SK-MEL-5 (cell line): ENCODE results near the gene LINS1. TPM values are rescaled to one million over a fixed set of nuclear protein-coding genes. Genes with fewer than 3 reads are reported as not detected.

Experiments used
- DNase-seq: peaks from one replicate; pipeline ENCODE4 v3.0.0-alpha.2; 2016; ENCODE audit warnings: low read depth, low spot score
- in situ Hi-C: cut with HindIII; loops from 2 replicates; pipeline ENCODE4 v1.10.0; 2016; ENCODE audit warnings: low sequenced_read_pairs, high pct_unique_total_duplicates, low pct_unique_long_range_greater_than_20kb
- total RNA-seq: library from RNA; depleted of rRNA; stranded (reverse); fragments of >200 nt; shearing (Covaris generic); gene quantifications from 2 replicates; pipeline ENCODE4 v1.2.3, GENCODE V29; 2014

The LINS1 gene
- total RNA-seq, 1 experiment from 2014 or later: 36.9 TPM

DNA sequence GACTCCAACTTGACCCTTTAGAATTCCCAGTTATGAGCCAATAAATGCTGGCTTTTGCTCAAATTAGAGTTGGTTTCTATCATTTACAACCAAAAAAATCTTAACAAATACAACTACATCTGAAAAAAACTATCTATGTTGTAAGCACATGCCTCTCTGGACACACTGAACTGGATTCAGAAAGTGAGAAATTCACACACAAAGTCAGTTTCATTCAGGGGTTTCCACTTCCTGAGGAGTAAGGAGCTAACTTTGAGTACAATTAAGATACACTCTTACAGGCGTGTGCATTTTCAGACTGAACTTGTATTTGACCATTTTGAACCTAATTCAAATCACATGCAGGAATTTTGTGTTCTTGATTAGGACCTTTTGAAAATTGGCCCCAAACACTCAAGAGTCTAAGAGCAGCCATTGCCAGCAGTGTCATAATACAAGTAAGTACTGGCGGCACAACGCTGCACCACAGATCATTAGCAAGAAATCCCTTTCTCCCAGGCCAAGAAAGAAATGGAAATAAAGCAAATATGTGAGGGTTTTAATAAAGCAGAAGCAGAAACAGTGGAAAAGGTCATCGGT is 31.2 kb downstream of the LINS1 start:
- no peak for DNase-seq
- in situ Hi-C loops: no loop called here

DNA sequence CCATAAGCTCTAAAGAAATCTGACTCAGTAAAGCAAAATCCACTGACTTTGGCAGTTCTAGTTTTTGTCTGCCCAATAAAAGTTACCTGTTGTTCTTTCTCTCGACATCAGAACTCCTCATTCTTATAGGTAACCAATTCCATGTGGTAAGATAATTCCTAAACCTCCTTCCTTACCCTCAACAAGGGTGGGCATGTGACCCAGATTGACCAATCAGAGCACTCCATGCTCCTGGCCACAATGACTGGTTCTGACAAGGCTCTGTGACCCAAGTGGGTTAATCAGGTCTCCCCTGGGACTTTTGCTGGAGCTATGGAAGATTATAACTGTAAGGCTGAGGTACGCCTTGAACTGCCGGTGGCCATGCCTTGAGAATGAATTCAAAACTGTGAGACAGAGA is 31.7 kb downstream of the LINS1 start:
- in situ Hi-C loops: no loop called here

DNA sequence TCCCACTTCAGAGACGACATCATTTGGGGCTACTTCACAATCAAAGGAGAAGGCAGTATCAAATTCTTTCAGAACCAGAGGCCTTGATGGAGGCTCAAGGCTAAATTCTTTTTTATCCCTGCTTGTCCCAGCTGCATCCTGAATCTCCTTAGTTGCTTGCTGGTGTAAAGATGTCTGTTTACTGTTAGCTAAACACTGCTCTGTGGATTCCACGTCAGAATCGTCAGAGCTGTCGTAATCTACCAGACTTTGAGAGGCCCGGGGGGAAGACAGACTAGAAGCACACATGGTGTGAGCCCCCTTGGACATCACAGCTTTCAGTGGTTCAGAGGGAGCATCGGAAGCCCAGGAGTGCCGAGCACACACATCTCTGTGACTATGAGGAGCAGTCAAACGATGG is 32.6 kb downstream of the LINS1 start:
- in situ Hi-C loops: no loop called here
- no peak for DNase-seq

More for the DNA sequence above, 31.7 kb downstream of the LINS1 start:
- peak; percentile 8 for DNase-seq

GRCh38 chr15:100566850-100567628 is 34.9 kb downstream of the LINS1 start:
- in situ Hi-C loops: no loop called here
- DNase-seq: no peak

DNA sequence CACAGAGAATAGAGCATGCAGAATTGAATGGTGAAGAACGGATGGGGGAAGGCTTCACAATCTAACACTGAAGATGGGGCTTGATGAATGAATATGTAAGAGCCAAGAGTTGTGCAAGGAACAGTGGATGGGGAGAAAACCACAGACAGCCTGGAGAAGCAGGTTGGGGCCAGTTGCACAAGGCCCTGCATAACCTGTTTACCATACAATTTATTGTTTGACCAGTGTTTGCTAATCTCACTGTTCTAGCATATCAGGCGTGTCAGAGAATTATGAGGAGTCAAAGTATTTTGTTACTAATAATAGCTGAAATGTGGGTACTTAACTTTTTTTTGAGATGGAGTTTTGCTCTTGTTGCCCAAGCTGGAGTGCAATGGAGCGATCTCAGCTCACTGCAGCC is 36.4 kb downstream of the LINS1 start:
- in situ Hi-C loops: no loop called here

GRCh38 chr15:100560323-100560722 is 41.7 kb downstream of the LINS1 start:
- DNase-seq: no peak
- in situ Hi-C loops: no loop called here

More for the DNA sequence above, 36.4 kb downstream of the LINS1 start:
- DNase-seq: no peak

DNA sequence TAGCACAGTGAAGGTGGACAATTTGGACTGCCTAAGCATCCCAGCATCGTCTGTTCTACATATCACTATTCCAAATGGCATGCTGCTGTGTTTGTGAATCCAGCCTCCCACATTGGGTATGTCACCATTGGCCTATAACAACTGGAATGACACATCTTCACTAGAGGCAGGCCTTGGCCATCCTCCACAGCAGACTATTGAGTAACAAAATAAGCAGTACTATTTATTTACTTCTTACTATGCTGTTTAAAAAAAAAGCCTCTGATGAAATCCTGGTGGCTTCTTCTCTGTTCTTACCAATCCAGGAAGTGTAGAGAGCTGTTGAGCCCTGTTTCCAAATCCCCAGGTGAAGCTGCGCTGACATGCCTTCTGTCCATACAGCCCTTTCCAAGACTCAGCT is 42.7 kb downstream of the LINS1 start:
- DNase-seq: no peak
- in situ Hi-C loops: no loop called here

DNA sequence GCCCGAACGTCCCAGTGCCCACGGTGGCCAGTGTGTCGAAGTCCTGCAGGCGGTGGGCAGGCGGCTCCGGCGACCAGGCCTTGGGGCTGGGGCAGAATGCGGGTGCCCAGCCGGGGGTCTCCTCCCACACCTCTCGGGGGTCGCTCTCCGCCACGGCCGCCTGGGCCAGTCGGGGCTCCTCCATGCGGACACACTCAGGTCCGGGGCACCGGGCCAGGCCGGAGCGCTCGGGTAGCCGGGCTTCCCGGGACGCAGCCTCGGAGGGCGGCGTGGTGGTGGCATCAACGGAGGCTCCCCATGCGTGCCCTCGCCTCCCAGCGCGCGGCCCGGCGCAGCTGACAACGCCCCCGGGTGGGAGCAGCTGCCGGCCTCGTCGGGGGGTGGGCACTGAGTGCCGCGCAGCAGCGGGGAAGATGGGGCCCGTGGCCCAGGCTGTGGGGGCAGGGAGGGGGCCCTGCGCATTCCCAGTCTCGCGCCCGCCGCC is 43.2 kb downstream of the LINS1 start:
- no peak for DNase-seq
- in situ Hi-C loops: no loop called here

- no peak for DNase-seq
Observed at GRCh38 chr15:100553468-100553867, 48.5 kb downstream of the LINS1 start.

DNA sequence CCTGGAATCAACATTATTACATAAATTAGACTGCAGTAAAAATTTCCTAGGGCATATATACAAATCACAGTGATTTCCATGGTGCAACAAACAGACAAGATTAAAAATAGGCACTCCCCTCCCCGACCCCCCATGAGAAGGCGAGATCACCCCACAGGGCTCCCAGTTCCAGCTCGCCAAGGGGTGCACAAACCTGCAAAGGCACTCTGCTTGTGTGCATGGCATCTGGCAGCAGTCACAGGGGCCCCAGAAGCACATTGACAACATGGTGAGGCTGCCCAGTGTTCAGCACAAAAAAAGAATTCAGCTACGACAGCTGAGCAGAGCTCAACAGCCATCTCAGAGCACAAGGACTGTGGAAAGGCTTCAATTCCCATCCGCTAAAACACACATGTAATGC is 54.0 kb downstream of the LINS1 start:
- in situ Hi-C loops: no loop called here
- DNase-seq: no peak

More at GRCh38 chr15:100553468-100553867, 48.5 kb downstream of the LINS1 start:
- in situ Hi-C loops: no loop called here

DNA sequence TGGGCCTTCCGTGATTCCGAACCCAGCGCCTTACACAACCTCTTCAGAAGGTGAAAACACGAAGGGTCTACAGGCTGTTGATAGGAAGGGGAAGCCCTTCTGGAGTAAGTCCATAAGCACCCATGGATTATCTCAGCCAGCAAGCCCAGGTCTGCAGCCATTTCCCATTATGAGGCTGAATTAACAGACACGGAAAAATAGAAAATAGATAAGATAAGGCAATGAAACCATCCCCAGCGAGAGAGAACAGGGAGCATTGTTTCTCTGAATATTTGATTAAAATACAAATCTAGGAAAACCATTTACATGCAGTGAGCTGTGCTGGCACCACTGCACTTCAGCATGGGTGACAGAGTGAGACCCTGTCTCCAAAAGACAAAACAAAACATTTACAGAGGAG is 57.0 kb downstream of the LINS1 start:
- DNase-seq: no peak
- in situ Hi-C loops: no loop called here

DNA sequence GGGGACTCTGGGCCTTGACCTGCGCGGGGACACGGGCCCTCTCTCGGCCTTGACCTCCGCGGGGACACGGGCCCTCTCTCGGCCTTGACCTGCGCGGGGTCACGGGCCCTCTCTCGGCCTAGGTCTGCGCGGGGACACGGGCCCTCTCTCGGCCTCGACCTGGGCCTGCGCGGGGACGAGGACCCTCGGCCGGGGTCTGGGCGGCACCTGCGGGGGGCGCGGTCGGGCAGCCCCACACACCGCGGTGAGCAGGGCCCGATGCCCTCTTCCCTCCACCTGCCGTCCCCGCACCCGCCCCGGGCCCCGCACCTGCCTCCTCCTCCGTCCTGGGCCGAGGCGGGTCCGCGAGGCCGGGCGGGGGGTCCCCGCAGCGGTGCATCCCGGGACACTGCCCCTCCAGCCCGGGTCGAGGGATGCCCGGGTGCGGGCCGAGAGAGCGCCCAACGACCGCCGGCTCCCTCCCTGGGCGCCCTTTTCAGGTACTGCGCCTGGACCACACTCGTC is 57.6 kb downstream of the LINS1 start:
- no peak for DNase-seq
- in situ Hi-C loops: no loop called here

- in situ Hi-C loops: no loop called here
- DNase-seq: no peak
Observed at GRCh38 chr15:100542290-100542689, 59.7 kb downstream of the LINS1 start.

GRCh38 chr15:100537331-100537730 is 64.7 kb downstream of the LINS1 start:
- no peak for DNase-seq
- in situ Hi-C loops: no loop called here

DNA sequence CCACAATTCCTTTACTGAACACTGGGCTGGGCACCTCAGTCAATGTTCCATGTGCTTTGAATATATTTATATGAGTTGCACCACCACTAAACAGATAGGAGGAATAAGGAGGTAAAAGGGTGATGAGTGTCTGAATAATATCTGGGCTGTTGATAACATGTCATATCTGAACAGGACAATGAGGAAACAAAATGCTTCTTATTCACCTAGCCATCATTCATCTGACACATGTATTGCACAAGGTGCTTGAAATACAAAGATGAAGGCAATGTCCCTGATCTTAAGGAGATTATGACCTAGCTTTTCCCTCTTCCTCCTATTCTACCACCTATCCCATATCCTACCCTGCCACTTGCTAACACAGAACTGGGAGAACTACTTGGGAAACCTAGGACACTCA is 65.3 kb downstream of the LINS1 start:
- no peak for DNase-seq
- in situ Hi-C loops: no loop called here

- in situ Hi-C loops: no loop called here
- no peak for DNase-seq
Observed at GRCh38 chr15:100533886-100534285, 68.1 kb downstream of the LINS1 start.

- in situ Hi-C loops: no loop called here
- DNase-seq: no peak
Observed at GRCh38 chr15:100531823-100532327, 70.1 kb downstream of the LINS1 start.

DNA sequence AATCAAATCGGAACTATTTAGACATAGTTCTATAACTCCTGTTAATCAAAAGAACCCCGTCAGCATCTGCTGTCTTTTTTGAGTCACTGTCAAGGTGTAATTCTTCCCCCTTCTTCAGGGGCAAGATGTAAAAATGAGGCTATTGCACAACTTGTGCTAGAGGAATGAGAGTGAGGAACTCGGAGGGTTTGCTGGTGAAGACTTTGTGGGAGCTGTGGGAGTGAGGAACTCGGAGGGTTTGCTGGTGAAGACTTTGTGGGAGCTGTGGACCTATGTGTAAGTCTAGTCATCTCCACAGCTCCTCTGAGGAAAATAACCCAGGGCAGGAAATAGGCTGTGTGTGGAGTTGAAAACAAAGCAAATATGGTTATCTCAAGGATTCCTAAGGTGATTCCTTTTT is 70.8 kb downstream of the LINS1 start:
- in situ Hi-C loops: no loop called here
- no peak for DNase-seq

DNA sequence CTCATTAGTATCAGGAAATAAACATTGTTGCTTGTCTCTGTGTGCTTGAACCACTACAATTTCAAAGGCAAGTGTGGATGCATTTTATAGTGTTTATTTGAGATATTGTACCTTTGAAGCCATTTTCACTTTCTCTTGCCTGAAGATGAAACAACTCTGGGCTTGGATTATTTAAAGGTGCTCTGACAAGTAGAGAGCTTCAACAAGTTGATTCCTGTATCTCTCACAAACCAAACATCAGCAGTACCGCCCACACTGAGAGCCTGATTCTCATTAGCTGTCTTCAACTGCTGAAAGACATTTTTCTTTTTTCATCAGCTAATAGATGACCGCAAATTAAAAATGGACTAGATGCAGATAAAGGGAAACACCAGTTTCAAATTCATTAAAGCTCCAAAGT is 72.4 kb downstream of the LINS1 start:
- in situ Hi-C loops: no loop called here
- DNase-seq: no peak
